Pancreas (tissue), 10 donors: ENCODE data around the gene DNAH2. TPM values are rescaled to one million over a fixed set of nuclear protein-coding genes. Genes with fewer than 3 reads are reported as not detected.

Experiments used
- ATAC-seq, 4 donors: fragments of 200-7000 bp; cut with Tn5 transposase; one replicate each; pipeline versions ENCODE4 v1.8.0 to v1.9.1; 2020; ENCODE audit warnings: mild to moderate bottlenecking in 4 of 4, moderate library complexity in 4 of 4
- DNase-seq, 6 donors: peaks; one replicate each; pipeline ENCODE4 v3.0.0-alpha.2; 2020
- FAIRE-seq: peaks from 2 replicates; lab custom pipeline; 2012; peaks lifted over from hg19 to GRCh38; lab: Jason Lieb, UNC
- H3K27ac ChIP-seq, 4 donors: fragments of 200-600 bp; sonication (generic); 1 replicate in 3 of 4; 2 replicates in 1 of 4; pipeline versions ENCODE4 v1.5.0 to v1.8.0; 2020
- H3K27me3 ChIP-seq, 4 donors: fragments of 200-600 bp; one replicate each; pipeline ENCODE4 v1.8.0; 2021
- H3K36me3 ChIP-seq, 3 donors: fragments of 200-600 bp; sonication (generic) in 1 of 3; one replicate each; pipeline versions ENCODE4 v1.5.0 to v1.8.0; 2020 to 2021
- H3K4me1 ChIP-seq, 3 donors: fragments of 200-600 bp; one replicate each; pipeline ENCODE4 v1.8.0; 2021
- H3K4me3 ChIP-seq, 4 donors: fragments of 200-600 bp; sonication (generic) in 2 of 4; one replicate each; pipeline versions ENCODE4 v1.5.0 to v1.8.0; 2020 to 2021
- H3K9me3 ChIP-seq, 4 donors: fragments of 200-600 bp; one replicate each; pipeline ENCODE4 v1.8.0; 2021
- CTCF ChIP-seq, 4 donors: fragments of 200-600 bp; sonication (generic) in 3 of 4; IDR thresholded peaks; one replicate each; pipeline versions ENCODE4 v1.5.0 to v1.8.0; 2021; ENCODE audit warnings: antibody characterized with exemption in 4 of 4
- WGBS, 2 donors: extraction: QIAGEN DNeasy Blood & Tissue Kit; methylation state at CpG; one replicate each; pipeline ENCODE4 v1.1.7; 2013; 5-methylcytosine and 5-hydroxymethylcytosine counted together
- intact Hi-C, 3 donors: fragments of 100-400 bp; cut with DNase I; formaldehyde crosslinking; loops; one replicate each; pipeline versions ENCODE4 v1.11.1 to v1.14.2; 2022
- polyA plus RNA-seq, 2 donors: library from polyadenylated mRNA; stranded (reverse); fragments of 200-250 nt; gene quantifications; one replicate each; pipeline ENCODE4 v1.2.3, GENCODE V29; 2013
- total RNA-seq, 6 donors: library from RNA; stranded (reverse); fragmentation: NEBNext Ultra II Directional in 4 of 6; extraction: Animal tissue kit (Norgen Biotek cat#: 25700) in 4 of 6; gene quantifications; one replicate each; pipeline versions ENCODE4 v1.2.1 to v1.2.4, GENCODE V29; 2021 to 2023
- donor health status: healthy with polysubstance abuse.
- donor health status: DM: no; HTN: no; CAD: no; lungs with moderate emphysema.
- donor health status: DM: no; HTN: no; CAD: no.
- donor health status: control.
- donor health status: control.
- donor health status: Bipolar disorder and iron deficiency.
- donor health status: DM: yes; HTN: yes; CAD: no.
- donor health status: DM: no; HTN: no; CAD: no.
- donor health status: DM: no; HTN: no; CAD: no.
- donor health status: DM: yes; HTN: yes; CAD: no.

The DNAH2 gene
- total and polyA plus RNA-seq, 8 donors: 0.09 to 0.52 (median 0.24) TPM

- intact Hi-C loops: no loop called here
- DNase-seq (no peak), FAIRE-seq (no peak), ATAC-seq (no peak)
- no peak overlapping the region for H3K4me3 ChIP-seq
- TF ChIP-seq CTCF (IDR thresholded peaks at IDR 0.05): no peak
- no peak overlapping the region for H3K27ac ChIP-seq
- no peaks in the 10 kb centered on the region for H3K36me3 ChIP-seq
- 91 to 93% methylated on average over 10 of the region's 10 CpGs for WGBS, 2 donors
- H3K4me1 ChIP-seq: no peaks in the 10 kb centered on the region
- H3K9me3 ChIP-seq: no peaks in the 10 kb centered on the region
- H3K27me3 ChIP-seq: no peaks in the 10 kb centered on the region
Measured at GRCh38 chr17:7780736-7781135, 63.2 kb downstream of the DNAH2 start.

GRCh38 chr17:7781429-7781828 lies 63.9 kb downstream of the DNAH2 start:
- no peak for FAIRE-seq
- Histone ChIP-seq H3K27me3 (no peaks in the 10 kb centered on the region), H3K36me3 (no peaks in the 10 kb centered on the region), H3K9me3 (no peaks in the 10 kb centered on the region), H3K4me3 (no peak overlapping the region), H3K27ac (no peak overlapping the region), H3K4me1 (no peaks in the 10 kb centered on the region)
- intact Hi-C loops: no loop called here
- peak; percentile 38 to 84 (median 66) for ATAC-seq
- WGBS, 2 donors: 25 to 27% methylated on average over 6 of the region's 6 CpGs
- DNase-seq: no peak
- no peak for TF ChIP-seq CTCF (IDR thresholded peaks at IDR 0.05)

- 82 to 88% methylated on average over 2 of the region's 2 CpGs for WGBS, 2 donors
- Histone ChIP-seq H3K36me3 (no peaks in the 10 kb centered on the region), H3K27me3 (no peaks in the 10 kb centered on the region), H3K27ac (no peak overlapping the region), H3K4me1 (no peaks in the 10 kb centered on the region), H3K4me3 (no peak overlapping the region), H3K9me3 (no peaks in the 10 kb centered on the region)
- intact Hi-C loops: no loop called here
- no peak for TF ChIP-seq CTCF (IDR thresholded peaks at IDR 0.05)
- FAIRE-seq (no peak), ATAC-seq (peak in 1 of 4 donors; percentile 21), DNase-seq (no peak)
Measured at GRCh38 chr17:7782240-7782639, 64.7 kb downstream of the DNAH2 start.

GRCh38 chr17:7786866-7787265 lies 69.3 kb downstream of the DNAH2 start:
- FAIRE-seq (no peak), ATAC-seq (no peak), DNase-seq (no peak)
- no peaks in the 10 kb centered on the region for H3K36me3 ChIP-seq
- no peak overlapping the region for H3K4me3 ChIP-seq
- 73 to 80% methylated on average over 21 of the region's 21 CpGs for WGBS, 2 donors
- H3K27ac ChIP-seq: no peak overlapping the region
- intact Hi-C loops: no loop called here
- no peaks in the 10 kb centered on the region for H3K4me1 ChIP-seq
- TF ChIP-seq CTCF (IDR thresholded peaks at IDR 0.05): no peak
- no peaks in the 10 kb centered on the region for H3K27me3 ChIP-seq
- H3K9me3 ChIP-seq: no peaks in the 10 kb centered on the region

GRCh38 chr17:7789131-7789530 lies 71.6 kb downstream of the DNAH2 start:
- 68 to 77% methylated on average over 9 of the region's 9 CpGs for WGBS, 2 donors
- intact Hi-C loops: no loop called here
- no peak for DNase-seq
- no peak for FAIRE-seq
- Histone ChIP-seq H3K9me3 (no peaks in the 10 kb centered on the region), H3K4me1 (no peaks in the 10 kb centered on the region), H3K4me3 (no peak overlapping the region), H3K27me3 (no peaks in the 10 kb centered on the region), H3K27ac (no peak overlapping the region), H3K36me3 (no peaks in the 10 kb centered on the region)
- no peak for ATAC-seq
- TF ChIP-seq CTCF (IDR thresholded peaks at IDR 0.05): no peak
